Stimulated activated CD4-positive, alpha-beta T cell treated with anti-CD3 and anti-CD28 coated beads, TNF-alpha, amount 100 ng/mL, for 4 hours (primary cell): Measurements from ENCODE around the gene GPR35.

Experiments used
- DNase-seq, 3 experiments: peaks; one replicate each; pipeline ENCODE4 v3.0.0-alpha.2; 2020; ENCODE audit warnings: low read depth in 3 of 3

GPR35 gene, protein sequence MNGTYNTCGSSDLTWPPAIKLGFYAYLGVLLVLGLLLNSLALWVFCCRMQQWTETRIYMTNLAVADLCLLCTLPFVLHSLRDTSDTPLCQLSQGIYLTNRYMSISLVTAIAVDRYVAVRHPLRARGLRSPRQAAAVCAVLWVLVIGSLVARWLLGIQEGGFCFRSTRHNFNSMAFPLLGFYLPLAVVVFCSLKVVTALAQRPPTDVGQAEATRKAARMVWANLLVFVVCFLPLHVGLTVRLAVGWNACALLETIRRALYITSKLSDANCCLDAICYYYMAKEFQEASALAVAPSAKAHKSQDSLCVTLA

DNA sequence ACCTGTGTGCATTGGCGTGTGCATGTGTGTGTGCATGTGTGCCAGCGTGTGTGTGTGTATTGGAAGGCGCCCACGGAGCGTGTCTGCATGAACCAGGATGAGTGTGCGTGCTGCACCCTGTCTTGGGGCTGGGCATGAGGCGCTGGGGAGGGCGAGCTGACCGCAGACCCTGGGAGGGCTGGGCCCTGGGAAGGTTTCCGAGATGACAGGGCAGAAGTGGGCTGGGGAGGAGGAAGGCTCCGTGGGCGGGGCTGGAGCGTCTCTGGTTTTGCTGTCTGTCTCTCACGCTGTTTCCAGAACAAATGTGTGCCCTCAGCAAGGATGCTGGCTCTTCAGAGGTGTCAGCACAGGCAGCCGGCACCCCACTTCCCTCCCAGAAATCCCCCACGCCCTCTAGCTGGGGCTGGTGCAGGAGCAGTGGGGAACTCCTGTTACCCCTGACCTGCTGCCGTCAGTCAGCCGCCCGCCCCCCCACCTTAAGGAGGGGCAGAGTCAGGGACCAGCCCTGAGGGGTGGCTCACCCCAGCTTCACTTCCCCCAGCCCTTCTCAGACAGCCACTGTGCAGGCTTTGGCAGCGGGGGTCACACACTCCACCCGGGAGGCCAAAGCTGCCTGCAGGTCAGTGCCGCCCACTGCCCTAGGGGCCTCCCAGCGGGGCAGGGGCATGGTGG lies at the start of gene GPR35:
Gene GPR35 (plus strand): TSS at position 531 of the 672 bp plus-strand sequence. CDS start 4,473 bp downstream, outside the sequence.
- DNase-seq: peak; percentile 38 to 63 (median 50)

DNA sequence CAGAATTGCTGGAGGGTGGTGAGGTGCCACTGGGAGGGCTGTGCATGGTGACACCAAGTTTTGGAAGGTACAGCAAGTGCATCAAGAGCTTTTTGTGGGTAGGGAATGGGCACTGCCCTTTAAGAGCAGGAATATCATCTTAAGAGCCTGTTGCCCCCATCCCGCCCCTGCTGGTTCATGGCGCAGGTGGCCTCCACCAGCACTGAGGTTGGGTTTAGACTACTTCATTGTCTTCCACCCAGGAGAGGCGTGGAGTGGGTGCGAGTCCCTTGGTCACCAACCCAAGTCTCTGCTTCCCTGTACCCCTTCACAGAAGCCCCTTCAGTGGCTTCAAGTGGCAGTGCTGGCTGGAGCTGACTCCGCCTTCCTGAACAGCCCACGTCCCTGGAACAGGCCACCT lies 49.2 kb upstream of the GPR35 start:
- DNase-seq: no peak

DNA sequence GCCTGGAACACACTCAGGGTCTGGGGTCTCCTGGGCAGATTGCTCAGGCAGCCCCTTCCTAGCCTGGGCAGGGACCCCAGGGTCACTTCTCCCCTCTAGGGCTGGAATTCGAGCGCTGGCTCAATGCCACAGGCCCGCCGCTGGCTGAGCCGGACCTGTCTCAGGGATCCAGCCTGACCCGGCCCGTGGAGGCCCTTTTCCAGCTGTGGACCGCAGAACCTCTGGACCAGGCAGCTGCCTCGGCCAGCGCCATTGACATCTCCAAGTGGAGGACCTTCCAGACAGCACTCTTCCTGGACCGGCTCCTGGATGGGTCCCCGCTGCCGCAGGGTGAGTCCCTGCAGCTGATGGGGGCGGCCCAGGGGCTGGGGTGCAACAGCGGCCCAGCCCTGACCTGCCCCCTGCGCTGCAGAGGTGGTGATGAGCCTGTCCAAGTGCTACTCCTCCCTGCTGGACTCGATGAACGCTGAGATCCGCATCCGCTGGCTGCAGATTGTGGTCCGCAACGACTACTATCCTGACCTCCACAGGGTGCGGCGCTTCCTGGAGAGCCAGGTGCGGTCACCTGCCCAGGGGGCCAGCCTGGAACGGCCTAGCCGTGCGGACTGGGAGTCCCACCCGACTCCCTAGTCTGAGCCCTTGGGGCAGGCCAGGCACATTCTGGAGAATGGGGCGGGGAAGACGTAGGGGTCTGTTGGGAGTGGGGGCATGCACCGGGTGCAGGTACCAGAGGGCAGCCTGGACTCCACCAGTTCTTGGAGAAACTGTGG lies 48.7 kb upstream of the GPR35 start:
- DNase-seq: no peak

DNA sequence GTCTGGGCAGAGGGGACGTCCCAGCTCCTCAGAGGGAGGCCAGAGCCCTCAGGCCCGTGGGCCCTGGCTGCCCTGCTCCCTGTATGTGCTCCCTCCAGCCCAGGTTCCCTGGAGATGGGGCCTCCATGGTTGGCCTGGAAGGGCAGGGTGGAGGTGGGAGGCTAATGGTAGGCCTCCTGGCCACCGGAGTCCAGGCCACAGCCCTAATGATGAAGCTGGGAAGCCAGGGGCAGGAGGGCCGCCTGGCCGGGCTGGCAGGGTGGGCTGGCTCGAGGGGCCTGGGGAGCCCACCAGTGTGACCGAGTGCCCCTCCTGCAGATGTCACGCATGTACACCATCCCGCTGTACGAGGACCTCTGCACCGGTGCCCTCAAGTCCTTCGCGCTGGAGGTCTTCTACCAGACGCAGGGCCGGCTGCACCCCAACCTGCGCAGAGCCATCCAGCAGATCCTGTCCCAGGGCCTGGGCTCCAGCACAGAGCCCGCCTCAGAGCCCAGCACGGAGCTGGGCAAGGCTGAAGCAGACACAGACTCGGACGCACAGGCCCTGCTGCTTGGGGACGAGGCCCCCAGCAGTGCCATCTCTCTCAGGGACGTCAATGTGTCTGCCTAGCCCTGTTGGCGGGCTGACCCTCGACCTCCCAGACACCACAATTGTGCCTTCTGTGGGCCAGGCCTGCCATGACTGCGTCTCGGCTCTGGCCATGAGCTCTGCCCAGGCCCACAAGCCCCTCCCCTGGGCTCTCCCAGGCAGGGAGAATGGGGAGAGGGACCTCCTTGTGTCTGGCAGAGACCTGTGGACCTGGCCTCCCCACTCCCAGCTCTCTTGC lies 47.8 kb upstream of the GPR35 start:
- no peak for DNase-seq

DNA sequence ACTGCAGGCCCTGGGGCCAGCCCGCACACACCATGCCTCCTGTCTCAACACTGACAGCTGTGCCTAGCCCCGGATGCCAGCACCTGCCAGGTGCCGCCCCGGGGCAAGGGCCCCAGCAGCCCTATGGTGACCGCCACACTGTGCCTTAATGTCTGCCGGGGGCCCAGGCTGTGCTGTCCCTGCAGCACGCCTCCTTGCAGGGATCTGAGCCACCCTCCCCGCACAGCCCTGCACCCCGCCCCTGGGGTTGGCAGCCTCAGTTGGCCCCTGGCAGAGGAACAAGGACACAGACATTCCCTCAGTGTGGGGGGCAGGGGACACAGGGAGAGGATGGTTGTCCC lies 47.2 kb upstream of the GPR35 start:
- no peak for DNase-seq

DNA sequence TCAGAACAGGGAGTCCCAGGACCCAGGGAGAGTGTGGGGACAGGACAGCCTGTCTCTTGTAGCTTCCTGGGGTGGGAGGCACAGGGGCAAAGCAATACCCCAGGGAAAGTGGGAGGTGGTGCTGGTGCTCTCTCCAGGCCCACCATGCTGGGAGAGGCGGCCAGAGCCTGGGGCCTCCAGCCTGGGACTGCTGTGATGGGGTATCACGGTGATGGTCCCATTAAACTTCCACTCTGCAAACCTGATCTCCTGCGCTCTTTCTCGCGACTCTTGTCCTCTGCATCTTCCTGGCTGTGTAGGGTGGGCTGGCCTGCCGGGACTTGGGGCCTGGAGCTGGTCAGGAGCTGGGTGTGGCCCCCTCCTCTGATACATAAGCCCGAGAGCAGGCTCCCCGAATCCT lies 46.8 kb upstream of the GPR35 start:
- DNase-seq: no peak

DNA sequence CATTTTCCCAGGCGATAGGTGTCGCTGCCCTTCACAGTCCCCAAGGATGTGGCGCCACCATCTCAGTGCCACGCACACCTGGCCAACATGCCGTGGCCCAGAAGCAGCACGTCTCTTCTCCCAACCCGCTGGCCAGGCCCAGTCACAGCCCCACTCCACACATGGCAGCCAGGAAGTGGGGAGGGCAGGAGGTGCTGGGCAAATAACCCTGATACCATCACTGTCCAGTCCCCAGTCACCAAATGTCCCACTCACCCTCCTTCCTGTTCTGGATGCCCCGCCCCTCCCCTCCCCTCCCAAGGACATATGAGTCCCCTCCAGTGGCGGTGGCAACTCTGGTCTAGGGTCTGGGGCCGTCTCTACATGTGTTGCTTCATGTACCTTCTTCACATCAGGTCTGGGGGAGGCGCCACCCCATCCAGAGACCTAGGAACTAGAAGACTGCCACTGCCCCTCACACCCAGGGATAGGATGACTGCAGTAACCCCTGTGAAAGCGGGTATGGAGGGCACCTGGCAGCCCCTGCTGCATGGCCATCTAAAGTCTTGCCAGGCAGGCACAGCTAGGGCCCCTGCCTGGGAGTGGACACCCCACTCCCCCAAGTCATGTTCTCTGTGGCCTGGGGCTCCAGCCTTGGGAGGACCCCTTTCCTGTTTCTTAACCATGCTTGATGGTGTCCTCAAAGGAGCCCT lies 46.1 kb upstream of the GPR35 start:
- no peak for DNase-seq

DNA sequence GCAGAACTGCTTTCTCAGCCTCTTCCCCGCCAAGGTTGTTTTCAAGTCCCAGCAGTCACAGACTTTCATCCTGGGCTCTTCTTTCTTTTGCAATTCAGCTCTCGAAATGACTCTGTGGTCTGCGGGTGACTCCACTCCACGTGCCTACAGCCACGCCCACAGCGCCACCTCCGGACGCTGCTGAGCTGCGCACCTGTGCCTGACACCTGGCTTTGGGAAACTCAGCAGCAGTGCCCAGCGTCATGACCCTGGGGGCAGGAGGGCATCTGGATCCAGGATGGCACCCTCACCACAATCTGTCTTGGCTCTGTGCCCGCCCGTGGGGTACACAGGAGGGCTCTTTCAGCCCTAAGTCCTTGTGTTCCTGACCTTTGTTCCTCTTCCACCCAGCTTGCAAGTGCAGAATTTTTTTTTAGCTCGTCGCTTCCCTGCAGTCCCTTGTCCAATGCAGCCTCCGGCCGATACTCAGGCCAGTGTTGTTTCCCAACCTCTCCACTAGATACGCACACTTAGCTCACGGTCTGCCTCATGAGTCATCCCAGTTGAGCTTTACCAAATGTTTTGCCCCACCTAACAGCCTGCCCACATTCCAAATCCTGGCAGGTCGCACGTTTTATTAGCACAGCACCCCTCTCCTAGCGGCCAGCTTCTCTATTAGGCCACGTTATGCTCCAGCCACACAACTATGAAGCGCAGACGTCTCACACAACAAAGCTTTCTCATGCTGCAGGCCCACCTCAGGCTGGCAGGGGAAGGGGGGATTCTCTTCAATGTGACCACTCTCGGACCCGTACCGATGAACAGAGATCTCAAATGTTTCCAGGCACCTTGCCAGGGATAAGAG lies 45.3 kb upstream of the GPR35 start:
- DNase-seq: peak in 1 of 3 experiments; percentile 60

DNA sequence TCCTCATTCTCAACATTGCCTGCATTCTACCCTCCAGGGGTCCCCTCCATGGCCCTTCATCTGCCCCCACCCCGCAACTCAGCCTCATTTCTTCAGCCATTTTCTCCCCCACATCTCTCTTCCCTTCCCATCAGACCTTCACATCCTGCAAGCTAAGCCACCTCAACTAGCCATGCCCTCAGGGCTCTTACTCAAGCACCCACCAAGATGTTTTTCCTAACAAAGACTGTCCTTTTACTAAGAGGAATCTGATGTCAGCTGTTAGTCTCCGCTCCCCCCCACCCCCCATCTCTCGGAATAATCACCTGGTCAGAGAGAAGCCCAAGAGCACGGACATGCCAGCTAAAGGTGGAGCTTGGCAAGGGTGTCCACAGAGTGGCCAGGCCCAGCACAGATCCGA lies 43.5 kb upstream of the GPR35 start:
- DNase-seq: no peak

DNA sequence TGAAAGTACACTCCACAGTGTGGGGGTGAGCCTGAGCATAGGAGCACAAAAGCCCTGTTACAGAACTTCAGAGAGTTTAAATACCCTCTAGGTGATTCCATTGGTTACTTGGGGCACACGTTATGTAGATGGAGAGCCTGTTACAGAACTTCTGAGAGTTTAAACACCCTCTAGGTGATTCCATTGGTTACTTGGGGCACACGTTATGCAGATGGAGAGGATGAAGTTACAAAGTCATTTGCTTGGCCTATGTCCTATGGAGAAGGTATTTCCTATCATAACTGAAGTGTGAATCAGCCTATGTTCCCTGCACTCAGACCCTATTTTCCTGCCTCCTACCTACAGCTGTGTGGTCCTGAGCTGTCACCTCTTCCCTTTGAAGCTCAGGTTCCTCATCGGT lies 42.5 kb upstream of the GPR35 start:
- DNase-seq: no peak

DNA sequence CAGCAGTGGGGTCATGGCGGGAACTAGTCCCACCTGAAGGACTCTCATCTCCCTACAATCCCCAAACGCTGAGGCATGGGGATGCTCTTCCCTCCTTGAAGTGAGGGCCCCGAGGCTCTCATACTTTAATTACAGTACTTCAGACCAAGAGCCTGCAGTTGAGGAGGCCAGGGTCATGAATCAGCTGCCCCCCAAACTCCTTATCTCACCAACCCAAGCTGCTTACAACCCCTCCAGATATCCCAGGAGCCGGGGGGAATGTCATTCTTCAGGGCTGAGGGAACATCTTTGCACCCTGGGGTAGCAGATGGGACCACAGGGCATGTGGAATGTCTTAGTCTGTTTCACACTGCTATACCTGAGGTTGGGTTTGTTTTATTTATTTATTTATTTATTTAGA lies 41.5 kb upstream of the GPR35 start:
- DNase-seq: no peak

DNA sequence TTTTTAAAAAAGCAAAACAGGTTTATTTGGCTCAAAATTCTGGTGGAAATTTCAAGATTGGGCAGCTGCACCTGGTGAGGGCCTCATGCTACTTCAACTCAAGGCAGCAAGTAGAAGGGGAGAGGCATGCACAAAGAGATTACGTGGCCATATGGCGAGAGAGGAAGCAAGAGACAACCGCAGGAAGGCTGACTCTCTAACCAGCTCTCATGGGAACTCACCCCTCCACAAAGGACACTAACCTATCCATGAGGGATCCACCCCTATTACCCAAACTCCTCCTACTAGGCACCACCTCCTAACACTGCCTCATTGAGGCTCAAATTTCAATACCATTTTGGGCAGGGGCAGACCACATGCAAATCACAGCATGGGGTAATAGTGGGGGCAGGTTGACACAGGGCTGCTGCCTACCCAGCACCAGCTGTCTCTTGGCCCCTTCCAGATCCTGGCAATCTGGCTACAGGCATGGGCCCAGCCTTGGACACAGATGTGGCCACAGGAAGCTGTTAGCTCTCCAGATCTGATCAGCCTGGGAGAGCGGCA lies 40.7 kb upstream of the GPR35 start:
- DNase-seq: no peak

DNA sequence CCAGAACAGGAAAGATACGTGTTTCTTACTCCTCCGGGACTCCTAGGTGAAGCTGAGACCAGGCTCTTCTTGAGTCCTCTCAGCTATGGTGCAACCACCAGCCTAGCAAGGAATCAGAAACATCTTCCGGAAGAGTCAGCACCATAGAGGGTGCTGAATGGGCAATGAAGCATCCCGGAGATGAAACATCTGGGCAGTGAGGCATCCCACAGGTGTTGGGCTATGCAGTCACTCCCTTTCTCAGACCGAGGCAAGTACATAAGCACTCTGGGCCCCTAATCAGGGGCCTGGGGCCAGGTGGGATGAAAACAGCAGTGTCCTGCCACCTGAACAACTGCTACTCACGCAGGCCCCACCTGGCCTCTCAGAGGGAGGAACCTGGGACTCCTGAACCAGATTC lies 40.2 kb upstream of the GPR35 start:
- no peak for DNase-seq

DNA sequence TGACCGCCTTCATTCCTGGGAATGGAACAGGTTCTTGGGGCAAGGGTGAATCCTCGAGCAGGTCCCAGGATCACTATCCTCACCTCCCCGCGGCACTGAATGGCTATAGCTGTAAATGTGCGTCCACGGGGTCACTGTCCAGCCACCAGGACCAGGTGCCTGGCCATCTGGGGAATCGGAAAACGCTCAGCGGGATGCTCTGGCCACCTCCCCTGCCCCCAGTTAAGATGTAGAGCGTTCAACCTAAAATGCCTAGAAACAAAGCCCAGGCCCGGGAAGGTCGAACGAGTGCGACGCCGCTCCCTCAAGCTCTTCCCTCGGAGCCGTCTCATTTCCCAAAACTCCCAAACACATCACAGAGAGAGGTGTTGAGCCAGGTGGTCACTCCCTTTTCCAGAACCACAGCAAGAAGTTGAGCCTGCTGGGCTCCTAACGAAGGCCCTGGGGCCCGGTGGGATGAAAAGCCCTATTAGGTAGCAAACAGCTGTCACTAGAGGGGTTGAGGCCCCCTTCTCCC lies 39.5 kb upstream of the GPR35 start:
- no peak for DNase-seq

DNA sequence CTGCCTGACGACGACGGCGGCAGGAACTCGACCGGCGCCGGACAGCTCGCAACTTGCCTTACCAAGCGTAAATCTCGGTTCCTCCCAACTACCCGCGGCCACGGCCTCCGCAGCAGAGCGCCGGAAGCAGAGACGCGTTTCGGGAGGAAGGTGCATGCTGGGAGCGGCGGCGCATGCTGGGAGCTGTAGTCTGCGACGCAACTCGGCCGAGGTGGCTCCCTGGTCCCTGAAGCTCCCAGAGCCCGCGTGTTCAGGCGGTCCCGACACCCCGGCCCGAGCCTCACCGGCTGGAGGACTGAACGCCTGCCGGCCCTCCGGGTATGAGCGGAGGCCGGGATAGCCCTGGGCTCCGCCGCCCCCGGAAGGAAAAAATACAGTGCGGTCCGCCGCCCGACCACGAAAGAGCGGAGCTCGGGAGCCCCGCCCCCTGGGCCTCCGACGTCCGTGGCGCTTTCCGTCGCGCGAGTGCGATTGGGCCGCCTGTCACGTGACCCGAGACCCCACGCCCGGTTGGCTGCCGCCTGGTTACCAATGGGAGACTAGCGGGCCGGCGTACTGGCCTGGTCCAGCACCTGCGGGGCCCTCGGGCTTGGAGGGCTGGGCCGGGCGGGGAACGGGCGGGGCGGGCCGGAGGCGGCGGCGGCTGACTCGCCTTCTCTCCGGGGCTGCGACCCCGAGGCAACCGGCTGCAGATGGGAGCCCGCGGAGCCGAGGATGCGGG lies 38.9 kb upstream of the GPR35 start, which contains the start of gene CAPN10:
Gene CAPN10 (plus strand): TSS at position 537 of the 721 bp plus-strand sequence. CDS start 178 bp downstream, at position 715.
- peak; percentile 91 to 95 (median 91) for DNase-seq

DNA sequence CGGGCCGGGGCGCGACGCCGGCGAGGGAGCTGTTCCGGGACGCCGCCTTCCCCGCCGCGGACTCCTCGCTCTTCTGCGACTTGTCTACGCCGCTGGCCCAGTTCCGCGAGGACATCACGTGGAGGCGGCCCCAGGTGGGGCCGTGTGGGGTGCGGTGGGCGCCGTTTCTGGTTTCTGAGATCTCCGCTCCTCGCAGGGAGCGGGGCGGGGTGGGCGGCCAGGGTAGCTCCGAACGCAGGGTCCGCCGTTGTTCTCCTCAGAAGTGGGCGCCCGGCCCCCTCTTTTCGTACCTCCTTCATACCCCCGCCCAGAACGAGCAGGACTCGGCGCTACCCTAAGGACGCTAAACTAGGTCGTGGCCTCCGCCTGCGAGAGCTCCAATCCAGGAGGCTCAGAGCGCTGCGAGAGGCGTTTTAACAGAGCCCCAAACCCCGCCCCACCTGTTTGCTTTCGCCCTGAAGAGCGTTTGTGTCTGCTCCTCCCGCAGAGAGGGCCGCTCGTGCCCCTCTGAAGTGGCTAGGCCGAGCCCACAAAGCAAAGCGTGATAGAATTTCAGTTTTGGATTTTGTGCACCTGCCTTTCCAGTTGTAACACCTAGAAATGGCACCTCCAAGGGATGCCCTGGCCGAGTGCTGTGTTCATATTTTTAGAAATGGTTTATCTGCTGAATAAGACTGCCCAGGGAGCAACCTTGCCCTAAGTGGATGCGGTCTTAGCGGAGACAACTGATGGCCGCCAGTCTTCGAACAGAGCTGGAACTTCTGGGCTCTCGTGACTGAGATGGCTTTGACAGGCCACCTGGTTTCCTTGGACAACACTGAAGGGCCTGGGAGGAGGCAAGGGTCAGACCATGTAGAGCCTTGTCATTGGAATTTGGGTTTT lies 38.1 kb upstream of the GPR35 start:
- peak in 2 of 3 experiments; percentile 28 to 46 for DNase-seq

DNA sequence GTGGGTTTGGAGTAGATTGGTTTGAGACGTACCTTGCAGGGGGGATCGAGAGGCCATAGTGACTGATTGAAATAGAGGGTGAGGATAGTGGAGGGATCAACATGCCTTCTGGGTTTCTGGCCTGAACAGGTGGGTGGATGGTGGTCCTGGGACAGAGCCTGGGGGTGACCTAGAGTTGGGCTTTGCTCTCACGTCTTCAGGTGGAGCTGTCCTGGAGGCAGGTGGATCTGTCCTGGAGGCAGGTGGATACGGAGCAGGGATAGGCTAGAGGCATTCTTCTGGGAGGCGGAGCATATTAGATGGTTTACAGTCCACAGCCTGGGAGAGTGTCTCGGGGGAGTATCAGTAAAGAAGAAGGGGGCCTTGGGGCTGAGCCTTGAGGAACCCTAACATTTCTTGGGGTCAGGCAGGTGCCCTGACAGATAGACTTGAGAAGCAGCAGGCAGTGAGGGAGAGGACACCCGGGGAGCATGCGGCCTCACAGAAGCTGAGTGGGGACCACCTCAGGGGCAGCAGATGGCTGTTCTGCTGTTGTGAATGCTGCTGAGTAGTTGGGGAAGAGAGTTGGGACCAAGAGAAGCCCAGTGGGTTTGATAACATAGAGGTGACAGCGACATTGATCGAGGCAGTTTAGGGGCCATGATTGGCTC lies 37.1 kb upstream of the GPR35 start:
- DNase-seq: no peak

DNA sequence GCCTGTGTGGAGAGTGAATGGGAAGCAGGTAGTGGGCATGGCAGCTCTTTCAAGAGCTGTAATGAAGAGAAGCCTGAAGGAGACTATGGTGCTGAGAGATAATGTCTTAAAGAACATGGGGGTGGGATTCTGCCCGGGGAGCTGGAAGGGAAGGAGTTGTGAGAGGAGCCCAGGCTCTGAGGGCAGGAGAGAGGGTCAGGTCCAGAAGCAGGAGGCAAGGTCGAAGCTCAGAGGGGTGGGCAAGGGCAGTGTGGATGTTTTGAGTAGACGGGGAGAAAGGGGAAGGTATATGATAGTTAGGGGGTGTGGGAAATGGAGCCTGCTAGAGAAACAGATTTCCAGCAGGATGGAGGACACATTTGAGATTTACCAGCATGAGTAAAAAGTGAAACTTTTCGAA lies 36.6 kb upstream of the GPR35 start:
- no peak for DNase-seq
